Measurements from ENCODE around the gene LRBA.
A peak's percentile ranks its signal among the peaks of the same experiment; 100 is the strongest.
"Not testable (repeated sequence)": the region's sequence is repeated elsewhere in the genome, so short reads cannot be mapped to it uniquely, and the experiment has no call there.

LRBA gene

DNA sequence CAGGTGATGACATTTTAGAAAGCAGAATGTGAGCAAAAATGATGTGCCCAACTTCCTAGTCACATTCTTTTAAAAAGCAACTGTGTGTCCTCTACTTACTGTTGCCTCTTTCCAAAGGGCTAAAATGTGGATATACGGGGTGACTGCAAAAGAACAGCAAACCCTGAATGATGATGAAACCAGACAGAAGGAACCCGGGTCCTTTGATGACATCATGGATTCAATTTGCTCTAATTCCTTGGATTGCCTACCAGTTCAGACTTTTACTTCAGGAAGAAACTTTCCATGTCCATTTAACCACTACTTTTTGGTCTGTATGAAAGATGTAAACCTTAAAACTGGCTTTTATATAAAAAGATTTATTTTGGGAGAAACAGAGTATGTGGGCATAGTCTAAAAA is 624.0 kb downstream of the LRBA start:
- DNase-seq, result no peak

DNA sequence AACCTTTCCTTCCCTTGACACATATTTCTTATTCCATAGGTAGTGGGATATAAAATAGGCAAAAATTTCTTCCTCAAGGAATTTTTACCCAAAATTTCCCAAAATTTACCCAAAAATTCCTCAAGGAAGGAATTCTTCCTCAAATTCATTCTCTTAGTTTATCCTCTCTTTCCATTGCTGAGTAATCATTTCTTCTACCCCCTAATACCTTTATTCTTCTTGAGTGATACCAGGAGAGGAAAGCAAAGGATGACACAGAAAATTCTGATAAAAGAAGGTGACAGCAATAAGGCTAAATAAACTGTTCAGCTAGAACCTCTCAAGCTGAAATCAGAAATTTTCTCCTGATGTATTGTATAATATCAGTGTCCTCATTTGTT is 624.6 kb downstream of the LRBA start:
- DNase-seq, result no peak

DNA sequence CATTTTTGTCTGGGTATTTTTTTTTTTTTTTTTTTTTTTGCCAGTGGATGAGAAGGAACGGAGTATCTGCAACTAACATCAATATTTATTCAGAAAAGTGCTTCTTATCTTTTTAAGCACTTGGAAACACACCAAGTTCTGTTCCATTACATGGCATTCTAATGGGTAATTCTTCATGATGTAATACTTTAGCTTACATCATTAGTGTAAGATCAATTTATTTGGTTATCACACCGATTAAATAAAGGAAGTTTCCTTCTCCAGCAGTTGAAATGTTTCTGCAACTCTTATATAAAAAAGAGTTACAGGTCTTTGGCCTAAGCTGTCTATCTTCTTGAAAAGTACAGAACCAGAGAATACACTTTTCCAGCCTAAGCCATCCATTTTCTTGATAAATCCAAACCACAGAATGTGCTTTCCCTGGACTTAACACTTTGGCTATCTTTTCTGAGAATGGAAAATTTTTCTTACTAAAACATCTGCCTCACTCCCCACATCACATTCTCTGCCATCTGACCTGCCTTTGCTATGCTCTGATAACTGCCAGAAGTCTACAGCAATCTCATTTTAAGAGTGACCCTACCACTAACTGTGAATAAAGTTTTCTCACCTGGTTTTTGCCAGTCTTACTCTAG is 625.1 kb downstream of the LRBA start:
- DNase-seq, result no peak

DNA sequence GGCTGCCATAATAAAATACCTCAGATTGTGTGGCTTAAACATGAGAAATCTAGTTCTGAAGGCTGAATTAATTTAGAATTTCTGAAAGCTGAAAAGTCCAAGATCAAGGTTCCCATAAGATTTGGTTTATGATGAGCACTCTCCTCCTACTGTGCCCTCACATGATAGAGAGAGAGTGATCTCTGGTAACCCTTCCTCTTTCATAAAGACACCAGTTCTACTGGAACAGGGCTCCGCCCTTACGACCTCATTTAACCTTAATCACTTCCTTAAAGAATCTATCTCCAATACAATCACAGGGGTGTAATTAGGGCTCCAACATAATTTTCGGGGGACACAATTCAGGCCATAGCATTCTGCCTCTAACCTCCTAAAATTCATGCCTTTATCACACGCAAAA is 627.1 kb downstream of the LRBA start:
- no peak for DNase-seq

DNA sequence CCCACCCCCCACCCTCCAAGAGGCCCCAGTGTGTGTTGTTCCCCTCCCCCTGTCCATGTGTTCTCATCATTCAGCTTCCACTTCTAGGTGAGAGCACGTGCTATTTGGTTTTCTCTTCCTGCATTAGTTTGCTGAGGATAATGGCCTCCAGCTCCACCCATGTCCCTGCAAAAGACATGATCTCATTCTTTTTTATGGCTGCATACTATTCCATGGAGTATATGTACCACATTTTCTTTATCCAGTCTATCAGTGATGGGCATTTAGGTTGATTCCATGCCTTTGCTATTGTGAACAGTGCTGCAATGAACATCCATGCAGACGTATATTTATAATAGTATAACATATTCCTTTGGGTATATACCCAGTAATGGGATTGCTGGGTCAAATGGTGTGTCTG is 628.7 kb downstream of the LRBA start:
- not testable (repeated sequence) for DNase-seq

DNA sequence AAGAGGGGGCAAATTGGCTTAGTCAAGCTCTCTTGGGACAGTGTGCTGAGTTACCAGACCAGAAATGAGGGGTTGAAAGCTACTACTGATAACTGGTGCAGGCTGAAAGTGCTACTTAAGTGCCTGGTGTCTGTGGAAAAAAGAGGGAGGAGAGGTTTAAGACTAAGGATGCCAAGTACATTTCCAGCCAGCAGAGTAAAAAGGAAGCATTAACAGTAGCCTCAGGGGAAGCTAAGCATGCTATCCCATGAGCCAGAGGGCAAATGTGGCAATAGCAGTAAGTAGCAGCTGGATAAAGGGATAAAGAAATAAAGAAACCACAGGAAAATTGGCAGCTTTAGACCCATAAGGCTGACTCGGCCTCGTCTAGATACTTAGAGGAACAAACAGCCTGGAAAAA is 629.5 kb downstream of the LRBA start:
- peak; percentile 2 for DNase-seq

DNA sequence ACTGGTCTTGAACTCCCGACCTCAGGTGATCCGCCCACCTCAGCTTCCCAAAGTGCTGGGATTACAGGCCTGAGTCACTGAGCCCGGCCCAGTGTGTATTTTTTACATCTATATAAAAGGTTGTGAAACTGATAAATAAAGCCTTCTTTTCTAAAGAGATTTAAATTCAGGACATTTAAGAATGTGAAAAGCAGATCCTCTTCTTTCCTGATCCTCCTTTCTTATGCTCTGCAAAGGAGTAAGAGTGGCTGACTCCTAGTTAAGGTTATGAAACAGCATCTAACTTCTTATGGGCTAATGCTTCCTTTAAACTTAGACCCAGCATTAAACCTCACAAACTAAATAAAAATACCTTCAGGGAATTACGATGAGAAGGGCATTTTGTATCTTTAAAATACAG is 630.8 kb downstream of the LRBA start:
- DNase-seq, result no peak

DNA sequence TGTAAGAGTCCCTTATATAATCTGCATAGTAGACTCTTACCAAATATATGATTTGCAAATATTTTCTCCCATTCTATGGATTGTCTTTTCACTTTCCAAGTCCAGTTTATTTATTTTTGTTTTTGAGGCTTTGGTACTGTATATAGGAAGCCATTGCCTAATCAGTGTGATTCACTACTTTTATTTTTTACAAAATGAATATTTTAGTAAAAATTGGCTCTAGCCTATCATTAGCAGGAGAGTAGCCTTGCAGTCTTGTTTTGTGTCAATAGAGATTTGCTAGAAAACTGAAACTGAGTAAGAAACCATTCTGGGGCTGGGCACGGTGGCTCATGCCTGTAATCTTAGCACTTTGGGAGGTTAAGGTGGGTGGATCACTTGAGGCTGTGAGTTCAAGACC is 633.1 kb downstream of the LRBA start:
- no peak for DNase-seq

DNA sequence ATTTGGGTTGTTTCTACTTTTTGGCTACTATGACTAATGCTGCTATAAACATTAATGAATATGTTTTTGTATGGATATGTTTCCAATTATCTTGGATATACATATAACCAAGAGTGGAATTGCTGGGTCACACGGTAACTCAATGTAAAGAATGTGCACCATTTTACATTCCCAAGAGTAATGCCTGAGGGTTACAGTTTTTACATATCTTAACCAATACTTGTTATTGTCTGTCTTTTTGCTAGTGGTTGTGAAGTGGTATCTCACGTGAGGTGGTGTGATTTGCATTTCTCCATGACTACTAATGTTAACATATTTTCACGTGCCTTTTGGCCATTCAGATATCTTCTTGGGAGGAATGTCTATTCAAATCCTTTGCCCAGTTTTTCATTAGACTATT is 633.5 kb downstream of the LRBA start:
- DNase-seq, result no peak

DNA sequence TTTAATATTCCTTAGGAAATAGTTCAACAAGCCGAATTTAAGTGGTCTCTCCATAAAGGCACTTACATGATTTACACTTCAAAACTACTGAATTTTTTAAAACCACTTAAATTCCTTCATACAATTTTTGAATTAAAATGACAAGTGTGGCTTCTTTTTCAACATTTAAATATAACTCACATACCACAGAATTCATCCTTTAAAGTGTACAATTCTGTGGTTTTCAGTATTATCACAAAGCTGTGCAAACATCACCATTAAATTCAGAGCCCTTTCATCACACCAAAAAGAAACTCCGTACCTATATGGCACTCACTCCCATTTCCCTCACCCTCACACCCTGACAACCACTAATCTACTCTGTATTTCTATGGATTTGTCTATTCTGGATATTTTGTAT is 634.0 kb downstream of the LRBA start:
- DNase-seq, result no peak

DNA sequence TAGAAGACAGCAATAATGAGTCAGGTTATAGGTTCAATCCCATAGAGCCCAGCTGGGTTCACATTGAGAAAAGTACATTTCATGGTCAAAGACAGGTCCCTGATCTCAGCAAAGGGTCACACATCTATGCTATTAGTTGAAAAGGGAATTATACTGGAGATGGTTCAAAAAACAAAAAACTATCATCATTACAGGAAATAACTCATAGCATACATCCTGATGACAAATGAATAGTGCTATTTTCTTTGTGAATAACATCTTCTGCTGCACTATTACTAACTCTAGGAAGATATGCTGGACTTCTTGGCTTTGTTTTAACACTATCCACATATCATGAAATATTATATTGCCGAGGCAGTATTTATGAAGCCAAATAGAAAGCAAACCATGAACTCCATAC is 635.6 kb downstream of the LRBA start:
- DNase-seq, result no peak

DNA sequence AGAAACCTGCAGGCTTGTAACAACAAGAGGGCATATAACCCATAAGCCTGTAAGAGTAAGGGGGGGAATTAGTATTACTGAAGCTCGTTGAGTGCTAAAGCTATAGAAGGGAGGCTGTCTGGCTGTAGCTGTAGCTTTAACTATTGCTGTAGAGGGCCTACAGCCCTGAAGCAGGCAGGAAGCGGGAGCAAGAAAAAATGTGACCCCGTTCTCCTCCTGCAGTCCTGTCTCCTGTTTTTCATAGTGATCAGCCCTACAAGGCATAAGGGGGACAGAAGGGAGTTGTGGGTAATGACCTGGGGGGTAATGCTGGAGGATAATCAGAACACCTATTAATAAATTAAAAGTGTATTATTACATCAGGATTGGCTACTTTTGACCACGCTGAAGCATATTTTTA is 640.1 kb downstream of the LRBA start:
- no peak for DNase-seq

DNA sequence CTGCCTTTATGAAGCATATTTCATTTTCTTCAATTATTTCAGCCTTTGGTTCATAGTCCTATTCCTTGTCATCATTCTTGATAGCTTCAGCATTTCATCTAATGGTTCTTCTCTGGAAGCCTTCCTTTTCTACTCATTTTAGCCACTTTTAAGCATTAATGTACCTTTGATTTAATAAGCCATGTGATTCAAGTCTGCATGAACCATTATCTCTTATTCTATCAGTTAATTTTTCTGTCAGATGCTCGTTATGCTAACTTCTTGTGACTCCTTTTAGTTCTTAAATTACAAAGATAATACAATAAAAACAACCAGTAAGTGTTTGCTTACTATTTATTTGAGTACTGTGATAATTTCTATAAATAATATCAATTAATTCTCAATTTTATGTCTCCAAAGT is 643.2 kb downstream of the LRBA start:
- no peak for DNase-seq

DNA sequence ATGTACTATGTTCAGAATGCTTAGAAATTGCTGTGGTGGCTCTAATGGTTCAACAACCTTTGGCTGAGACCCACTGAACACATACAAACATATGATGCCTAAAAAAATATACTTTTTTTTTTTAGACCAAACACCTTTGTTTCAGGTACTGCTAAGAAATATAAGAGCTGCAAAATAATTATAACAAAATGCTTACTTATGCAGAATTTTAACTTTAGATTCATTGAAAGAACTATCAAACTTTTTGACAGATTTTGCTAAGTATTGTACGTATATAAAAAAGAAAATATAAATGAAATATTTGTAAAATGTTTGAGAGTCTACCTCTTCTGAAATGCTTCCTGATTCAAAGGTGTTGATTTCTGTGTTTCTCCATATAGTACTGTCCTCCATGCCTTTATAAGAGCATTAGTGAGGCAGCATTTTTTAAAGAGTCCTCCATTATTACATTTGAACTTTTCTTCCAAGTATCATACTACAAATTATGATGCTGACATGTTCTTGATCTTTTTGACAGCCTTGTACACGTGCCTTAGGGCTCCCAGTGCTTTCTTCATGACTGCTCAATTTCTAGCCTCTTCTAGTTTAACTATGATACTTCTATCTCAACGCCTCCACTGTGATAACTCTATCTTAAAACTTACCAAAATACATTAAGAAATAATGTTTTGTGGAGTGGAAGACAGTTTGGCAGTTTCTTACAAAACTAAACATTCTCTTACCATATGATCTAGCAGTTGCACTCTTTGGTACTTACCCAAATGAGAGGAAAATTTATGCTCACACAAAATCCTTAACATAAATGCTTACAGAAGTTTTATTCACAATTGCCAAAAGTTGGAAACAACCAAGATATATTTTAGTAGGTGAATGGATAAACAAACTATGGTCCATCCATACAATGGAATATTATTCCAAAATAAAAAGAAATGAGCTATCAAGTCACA is 645.4 kb downstream of the LRBA start:
- no peak for DNase-seq

DNA sequence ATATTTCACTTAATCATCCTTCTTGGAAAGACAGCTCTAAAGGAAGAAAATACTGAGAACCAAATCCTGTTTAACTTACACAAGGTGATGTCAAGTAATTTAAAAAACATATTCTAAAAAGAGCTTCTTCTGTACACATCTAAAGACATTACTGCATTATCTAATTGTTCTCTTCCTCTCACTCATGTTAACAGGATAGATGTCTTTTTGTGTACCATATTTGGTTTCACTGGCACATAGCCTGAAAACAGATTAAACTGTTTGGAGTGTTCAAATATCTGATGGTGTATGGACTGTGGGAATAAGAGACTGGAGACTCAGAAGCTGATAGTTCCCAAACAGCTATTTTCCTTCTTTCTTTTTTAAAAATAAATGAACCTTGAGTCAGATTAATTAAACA is 646.4 kb downstream of the LRBA start:
- DNase-seq, result no peak

DNA sequence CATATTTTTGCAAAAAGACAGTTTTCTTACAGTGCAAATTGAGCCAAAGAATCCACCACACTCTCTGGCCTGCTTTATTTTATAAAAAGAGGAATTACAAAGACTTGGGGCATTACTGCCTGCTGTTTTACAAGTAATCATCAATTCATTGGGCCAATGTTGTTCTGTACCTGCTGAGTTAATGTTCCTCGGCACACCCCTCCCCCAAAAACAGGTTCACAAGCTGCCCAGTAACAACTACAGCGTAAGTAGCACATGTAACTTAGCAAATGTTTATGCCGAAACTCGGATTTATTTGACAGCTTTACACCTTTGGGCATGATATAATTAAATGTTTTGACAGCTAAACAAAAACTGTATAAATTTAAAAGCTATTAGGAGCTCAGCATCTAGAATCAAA is 647.8 kb downstream of the LRBA start:
- no peak for DNase-seq

DNA sequence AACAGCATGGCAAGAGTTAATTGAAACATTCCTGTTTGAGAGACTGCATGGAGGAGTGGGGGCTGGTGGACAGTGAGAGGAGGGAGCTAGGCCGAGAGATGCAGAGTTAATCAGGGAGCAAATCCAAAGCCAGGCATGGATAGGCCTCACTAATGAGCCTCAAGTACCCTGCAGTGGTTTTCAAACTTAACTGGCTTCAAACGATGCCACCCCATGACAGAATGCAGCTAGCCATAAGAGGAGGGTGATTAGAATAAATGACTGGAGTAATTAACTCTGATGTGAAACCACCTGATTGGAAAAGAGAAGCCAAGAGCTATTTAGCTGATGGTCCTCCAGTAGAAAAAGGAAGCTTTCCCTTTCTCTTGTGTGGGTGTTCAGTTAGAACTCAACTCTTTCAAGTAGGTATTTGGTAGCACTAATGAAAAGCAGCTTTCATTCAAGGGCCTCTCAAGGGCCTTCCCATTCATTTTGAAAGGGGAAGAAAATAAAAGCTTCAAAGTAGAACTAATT is 648.5 kb downstream of the LRBA start:
- DNase-seq, result no peak

DNA sequence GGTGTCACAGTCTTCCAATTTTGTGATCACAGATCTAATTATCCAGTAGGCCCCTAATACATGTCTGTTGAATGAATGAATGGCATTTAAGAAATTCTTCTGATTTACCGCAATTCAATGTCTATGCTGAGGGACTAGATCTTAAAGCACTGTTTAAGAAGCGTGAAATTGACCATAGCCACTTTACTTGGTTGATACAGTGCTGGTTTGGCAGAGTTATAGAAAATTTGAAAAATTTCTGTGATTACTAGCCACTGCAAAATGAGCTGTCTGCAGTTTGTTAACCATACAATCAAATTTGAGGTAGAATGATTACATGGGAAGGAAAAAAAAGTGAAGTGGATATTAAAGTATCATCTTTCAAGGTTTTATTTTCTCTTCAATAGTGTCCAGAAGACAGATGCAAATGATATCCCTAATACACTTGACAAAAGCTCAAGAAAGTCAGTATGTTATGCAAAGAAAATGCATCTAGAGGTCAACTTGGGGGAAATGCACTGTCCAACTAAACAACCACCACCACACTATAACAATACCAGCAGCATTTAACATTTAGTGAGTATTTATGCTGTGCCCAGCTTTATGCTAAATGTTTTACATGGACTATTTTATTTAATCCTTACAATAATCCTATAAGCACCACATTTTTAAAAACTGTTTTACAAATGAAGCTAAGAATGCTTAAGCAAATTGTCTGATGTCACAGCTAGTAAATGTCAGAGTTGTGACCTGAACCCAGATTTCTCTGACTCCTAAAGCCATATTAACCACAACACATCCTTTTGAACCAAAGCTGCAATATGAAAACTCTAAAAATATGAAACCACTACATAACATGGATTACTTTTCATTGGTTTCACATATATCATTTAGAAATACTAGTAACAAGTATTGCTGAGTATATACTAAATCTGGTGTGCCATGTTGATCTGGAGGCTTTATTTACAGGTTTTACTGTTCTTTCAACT is 651.1 kb downstream of the LRBA start:
- DNase-seq, result no peak

DNA sequence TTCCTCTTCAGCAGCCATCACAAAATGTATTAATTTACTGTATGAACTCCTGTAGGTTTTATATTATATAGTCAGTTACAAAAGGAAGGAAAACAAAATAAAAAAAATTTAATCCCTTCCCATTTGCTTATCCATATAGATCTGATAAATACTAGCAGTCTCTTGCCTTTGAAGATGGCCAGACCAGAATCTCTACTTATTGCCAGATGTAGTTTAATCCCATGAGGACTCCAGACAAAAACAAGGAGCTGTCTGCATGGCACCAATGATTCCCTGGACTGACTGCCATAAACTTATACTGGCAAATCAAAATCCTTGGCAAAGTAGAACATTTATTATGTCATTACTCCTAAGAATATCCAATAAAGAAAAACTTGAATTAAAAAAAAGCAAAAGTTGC is 656.4 kb downstream of the LRBA start:
- DNase-seq, result no peak

DNA sequence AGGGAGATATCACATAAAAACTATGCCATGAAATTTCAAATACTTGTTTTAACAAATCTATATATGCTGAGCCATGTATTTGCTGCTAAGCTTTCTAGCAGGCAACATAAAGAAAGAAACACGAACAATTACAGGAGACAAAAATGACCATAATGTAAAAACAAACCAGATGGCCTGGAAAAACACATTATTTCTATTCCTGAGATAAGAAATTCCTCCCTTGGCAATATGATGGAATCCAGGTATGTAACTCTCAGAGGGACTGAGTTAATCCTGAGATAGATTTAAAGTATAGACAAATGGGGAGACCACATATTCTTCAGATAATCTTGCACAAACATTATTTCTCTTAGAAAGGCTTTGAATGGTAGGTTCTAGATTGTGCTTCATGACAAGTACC is 657.3 kb downstream of the LRBA start:
- DNase-seq, result no peak

DNA sequence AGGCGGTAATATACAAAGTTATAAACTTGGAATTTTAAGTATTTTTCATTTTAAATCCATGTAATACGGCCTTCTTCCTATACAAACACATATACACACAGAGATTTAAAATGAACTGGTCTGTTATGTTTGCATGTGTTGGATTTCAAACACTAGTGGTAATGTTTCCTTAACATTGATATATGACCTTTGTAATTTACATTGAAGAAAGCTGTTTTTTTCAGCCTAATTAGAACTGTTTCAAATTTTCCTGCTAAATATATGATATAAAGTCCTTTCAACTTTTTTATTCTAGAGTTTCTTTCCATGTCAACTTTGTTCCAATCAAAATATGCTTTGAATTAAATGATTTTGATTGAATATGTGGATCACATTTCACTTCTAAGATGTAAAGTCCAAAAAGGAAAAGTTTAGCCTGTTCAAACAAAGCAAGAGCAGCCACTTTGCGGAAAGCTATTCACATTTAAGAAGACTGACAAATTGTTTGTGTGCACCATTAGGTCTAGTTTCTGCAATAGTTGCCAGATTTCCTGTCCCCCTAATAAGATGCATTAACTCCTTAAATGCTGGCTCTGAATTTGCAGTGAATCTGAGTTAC is 659.1 kb downstream of the LRBA start:
- DNase-seq, result no peak

DNA sequence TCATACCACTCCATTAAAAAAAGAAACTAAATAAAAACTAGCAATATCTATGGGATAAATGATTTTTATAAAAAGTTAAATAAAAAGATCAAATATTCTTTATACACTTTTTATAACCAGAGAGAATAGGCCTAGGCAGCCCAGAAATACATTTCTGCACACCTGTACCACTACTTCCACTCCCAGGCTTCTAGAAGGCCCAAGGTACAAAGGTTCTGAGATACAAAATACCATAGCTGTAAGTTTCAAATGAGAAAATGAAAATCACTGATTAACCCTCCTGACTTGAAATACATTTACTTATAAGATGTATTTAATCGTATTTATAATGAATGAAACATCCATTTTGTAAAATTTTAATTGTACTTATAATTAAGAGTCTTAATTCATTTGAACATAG is 659.7 kb downstream of the LRBA start:
- no peak for DNase-seq

Measured in midbrain (tissue), 1 donor.